ENCODE data around the gene AKT1.
A peak's percentile ranks its signal among the peaks of the same experiment; 100 is the strongest.

Gene AKT1

DNA sequence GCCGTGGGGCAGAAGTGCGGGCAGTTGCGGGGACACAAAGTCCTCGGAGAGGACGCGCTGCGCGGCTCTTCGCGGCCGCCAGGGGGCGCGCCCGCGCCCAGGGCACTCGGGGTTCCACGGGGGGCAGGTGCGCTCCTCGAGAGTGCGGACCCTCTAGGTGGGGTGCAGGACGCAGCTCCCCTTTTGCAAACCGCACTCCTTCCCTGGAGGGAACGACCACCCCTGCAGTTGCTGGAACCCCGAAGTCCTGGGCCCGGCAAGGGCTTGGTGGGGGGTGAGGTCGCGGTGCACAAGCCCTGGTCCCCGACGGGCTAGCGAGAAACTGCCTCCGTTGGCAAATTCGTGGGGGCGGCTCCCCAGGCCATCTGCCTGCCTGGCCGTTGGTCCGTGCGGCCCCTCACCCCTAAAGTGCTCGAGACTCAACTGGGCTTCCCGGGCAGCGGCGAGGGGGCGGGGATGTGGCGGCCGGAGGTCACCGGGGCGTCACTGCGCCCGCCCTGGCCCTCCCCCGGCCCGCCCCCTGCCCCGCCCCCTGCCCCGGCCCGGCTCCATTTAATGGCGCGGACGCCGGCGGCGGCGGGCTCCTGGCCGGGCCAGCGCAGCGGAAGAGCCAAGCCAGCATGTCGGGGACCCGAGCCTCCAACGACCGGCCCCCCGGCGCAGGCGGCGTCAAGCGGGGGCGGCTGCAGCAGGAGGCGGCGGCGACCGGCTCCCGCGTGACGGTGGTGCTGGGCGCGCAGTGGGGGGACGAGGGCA lies 71.7 kb downstream of the AKT1 start, which contains the start of gene ADSS1:
Gene ADSS1 (plus strand): TSS at position 579 of the 756 bp plus-strand sequence. CDS start 42 bp downstream, at position 621.
- peak; percentile 64 for DNase-seq (ENCODE audit: low read depth)

DNA sequence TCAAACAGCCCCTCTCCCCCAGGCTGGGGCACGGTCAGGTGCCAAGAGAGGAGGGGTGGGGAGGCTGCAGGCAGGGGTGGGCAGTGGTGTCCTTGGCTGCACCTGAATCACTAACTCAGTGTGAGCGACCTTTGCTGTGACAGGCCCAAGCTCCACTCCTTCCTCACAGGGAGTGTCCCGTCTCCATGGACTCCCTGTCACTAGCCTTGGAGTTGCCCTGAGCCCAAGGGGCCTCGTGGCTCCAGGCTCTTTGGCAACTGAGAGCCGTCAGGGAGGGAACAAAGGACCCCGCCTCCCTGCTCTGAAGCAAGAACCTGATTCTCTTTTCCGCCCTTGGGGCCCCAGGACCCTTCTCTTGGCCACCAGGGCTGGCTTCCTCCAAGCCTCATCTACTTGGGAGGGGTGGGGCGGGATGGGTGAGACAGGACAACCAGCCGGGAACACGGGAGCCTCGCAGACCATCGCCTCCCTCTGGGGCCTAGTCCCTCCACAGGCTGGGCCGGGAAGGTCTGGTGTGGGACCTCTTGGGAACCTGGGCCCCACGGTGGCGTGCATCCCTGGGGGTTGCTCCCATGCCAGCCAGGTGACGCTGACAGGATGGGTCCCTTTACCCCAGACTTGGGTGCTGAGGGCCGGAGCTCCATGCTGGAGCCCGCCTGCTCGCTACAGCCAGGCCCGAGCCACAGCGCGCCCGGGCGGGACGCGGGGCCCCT lies 72.5 kb downstream of the AKT1 start:
- no peak for DNase-seq (ENCODE audit: low read depth)

DNA sequence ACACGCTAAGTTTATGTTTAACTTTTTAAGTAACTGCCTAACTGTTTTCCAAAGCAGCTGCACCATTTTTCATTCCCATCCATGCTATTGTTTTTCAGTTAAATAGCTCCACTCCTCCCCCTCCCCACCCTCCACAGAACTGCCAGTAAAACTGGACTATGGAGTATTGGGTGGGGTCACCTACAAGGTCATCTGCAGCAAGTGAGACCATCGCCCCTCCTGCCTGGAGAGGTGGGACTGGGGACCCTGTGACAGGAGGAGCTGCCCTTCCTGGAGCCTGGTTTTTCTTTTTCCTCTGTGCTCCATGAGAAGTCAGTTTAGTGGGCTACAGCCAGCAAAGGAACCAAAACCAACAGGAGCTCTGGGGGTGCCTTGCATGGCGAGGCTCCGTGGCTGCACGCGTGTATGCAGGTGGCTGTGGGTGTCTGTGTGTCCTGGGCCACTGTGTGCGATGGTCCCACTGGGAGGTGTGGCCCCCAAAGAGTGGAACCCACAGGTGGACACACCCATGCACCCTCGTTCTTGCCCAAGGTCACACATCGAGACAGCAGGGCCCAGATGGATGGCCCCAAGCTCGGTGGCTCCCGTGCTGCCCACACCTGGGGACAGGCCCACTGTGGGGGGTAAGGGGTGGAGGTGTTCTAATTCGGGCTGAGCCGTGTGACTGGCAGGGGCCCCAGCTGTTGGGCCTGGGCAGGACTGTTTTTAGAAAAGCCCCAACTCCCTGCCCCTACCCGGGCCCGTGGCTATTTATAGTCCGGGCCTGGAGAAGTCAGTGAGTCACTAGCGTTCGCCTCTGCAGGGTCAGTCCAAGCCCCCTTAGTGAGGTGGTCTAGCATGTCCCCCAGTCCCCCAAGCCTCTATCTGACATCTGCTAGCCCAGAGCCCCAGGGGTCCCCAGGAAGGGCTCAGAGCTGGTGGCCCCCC lies 73.8 kb downstream of the AKT1 start:
- peak; percentile 61 for DNase-seq (ENCODE audit: low read depth)
